HEK293 (cell line): Measurements from ENCODE around the gene FAM149B1.

Experiments
- CTCF ChIA-PET: fragments of 350-600 bp; formaldehyde crosslinking; extraction: SDS; loops from one replicate; lab custom pipeline; 2021; ENCODE audit warnings: antibody characterized with exemption; lab: Yijun Ruan, JAX
- POLR2A ChIA-PET: fragments of 300-600 bp; formaldehyde crosslinking; extraction: SDS; loops from one replicate; lab custom pipeline; 2020; ENCODE audit warnings: antibody characterized with exemption, inconsistent platforms; lab: Yijun Ruan, JAX
- H3K27ac ChIP-seq: fragments of 200-500 bp; sonication (Bioruptor generic); 2 replicates; pipeline ENCODE4 v1.5.1; 2014; ENCODE audit warnings: low read depth, low read length, control low read depth, inconsistent platforms; ENCODE audit errors: extremely low read depth
- H3K36me3 ChIP-seq, 2 experiments: fragments of 200-500 bp in 1 of 2; sonication (Bioruptor generic) in 1 of 2; 1 replicate in 1 of 2; 2 replicates in 1 of 2; pipeline ENCODE4 v1.5.1; 2014 to 2017; ENCODE audit warnings: inconsistent platforms in 2 of 2, low read length in 2 of 2; ENCODE audit not compliant: control insufficient read depth in 2 of 2, insufficient read depth in 1 of 2
- H3K4me1 ChIP-seq: fragments of 200-500 bp; sonication (Bioruptor generic); 2 replicates; pipeline ENCODE4 v1.5.1; 2014; ENCODE audit warnings: mild to moderate bottlenecking, low read length, inconsistent platforms; ENCODE audit not compliant: control insufficient read depth, insufficient read depth
- H3K4me3 ChIP-seq: 2 replicates; pipeline ENCODE4 v1.5.1; 2011; ENCODE audit warnings: low read depth, mild to moderate bottlenecking, control low read depth, low read length, moderate library complexity
- H3K9me3 ChIP-seq: fragments of 200-500 bp; sonication (Bioruptor generic); 2 replicates; pipeline ENCODE4 v1.5.1; 2014; ENCODE audit warnings: low read depth, low read length, inconsistent platforms; ENCODE audit not compliant: control insufficient read depth, insufficient read depth
- EGR2 ChIP-seq: fragments of 450-650 bp; formaldehyde crosslinking; IDR thresholded peaks from 2 replicates; pipeline ENCODE4 v1.5.1; 2016; ENCODE audit warnings: low read depth, missing biosample characterization, missing genetic modification characterization
- GLIS1 ChIP-seq: fragments of 450-650 bp; formaldehyde crosslinking; IDR thresholded peaks from 2 replicates; pipeline ENCODE4 v1.5.1; 2016; ENCODE audit warnings: missing biosample characterization, missing genetic modification characterization
- HOXC10 ChIP-seq: sonication (generic); formaldehyde crosslinking; IDR thresholded peaks from 2 replicates; pipeline ENCODE4 v1.8.1; 2023; ENCODE audit warnings: mild to moderate bottlenecking, missing genetic modification reagents
- INSM2 ChIP-seq: fragments of 450-650 bp; formaldehyde crosslinking; IDR thresholded peaks from 2 replicates; pipeline ENCODE4 v1.5.1; 2016; ENCODE audit warnings: missing biosample characterization, missing genetic modification characterization
- KLF9 ChIP-seq: fragments of 450-650 bp; formaldehyde crosslinking; IDR thresholded peaks from 2 replicates; pipeline ENCODE4 v1.5.1; 2016; ENCODE audit warnings: missing biosample characterization, missing genetic modification characterization, low read depth
- OSR2 ChIP-seq: fragments of 450-650 bp; formaldehyde crosslinking; IDR thresholded peaks from 2 replicates; pipeline ENCODE4 v1.5.1; 2016; ENCODE audit warnings: missing biosample characterization, missing genetic modification characterization
- PRDM1 ChIP-seq: fragments of 450-650 bp; formaldehyde crosslinking; IDR thresholded peaks from 2 replicates; pipeline ENCODE4; 2016; ENCODE audit warnings: missing biosample characterization, missing genetic modification characterization
- PRDM10 ChIP-seq: fragments of 450-650 bp; formaldehyde crosslinking; IDR thresholded peaks from 2 replicates; pipeline ENCODE4 v1.5.1; 2016; ENCODE audit warnings: missing biosample characterization, missing genetic modification characterization
- SCRT1 ChIP-seq: fragments of 450-650 bp; formaldehyde crosslinking; IDR thresholded peaks from 2 replicates; pipeline ENCODE4 v1.5.1; 2016; ENCODE audit warnings: missing biosample characterization, missing genetic modification characterization, borderline replicate concordance
- ZBTB26 ChIP-seq: fragments of 450-650 bp; formaldehyde crosslinking; optimal IDR thresholded peaks from 2 replicates; pipeline ENCODE3; 2016; ENCODE audit warnings: missing biosample characterization, mild to moderate bottlenecking, missing genetic modification characterization
- ZBTB6 ChIP-seq: fragments of 450-650 bp; formaldehyde crosslinking; IDR thresholded peaks from 2 replicates; pipeline ENCODE4 v1.5.1; 2017; ENCODE audit warnings: missing biosample characterization, missing genetic modification characterization
- ZBTB8A ChIP-seq: fragments of 450-650 bp; formaldehyde crosslinking; IDR thresholded peaks from 2 replicates; pipeline ENCODE4 v1.5.1; 2016; ENCODE audit warnings: missing biosample characterization, missing genetic modification characterization
- ZFP37 ChIP-seq: fragments of 450-650 bp; formaldehyde crosslinking; IDR thresholded peaks from 2 replicates; pipeline ENCODE4 v1.5.1; 2016; ENCODE audit warnings: missing biosample characterization, missing genetic modification characterization
- ZNF10 ChIP-seq: fragments of 450-650 bp; formaldehyde crosslinking; IDR thresholded peaks from 2 replicates; pipeline ENCODE4 v1.5.1; 2017; ENCODE audit warnings: missing biosample characterization, missing genetic modification characterization
- ZNF23 ChIP-seq: fragments of 450-650 bp; formaldehyde crosslinking; IDR thresholded peaks from 2 replicates; pipeline ENCODE4 v1.5.1; 2016; ENCODE audit warnings: missing biosample characterization, missing genetic modification characterization, borderline replicate concordance
- ZNF639 ChIP-seq: fragments of 450-650 bp; formaldehyde crosslinking; IDR thresholded peaks from 2 replicates; pipeline ENCODE4 v1.5.1; 2016; ENCODE audit warnings: missing biosample characterization, missing genetic modification characterization
- ZNF830 ChIP-seq: fragments of 450-650 bp; IDR thresholded peaks from 2 replicates; pipeline ENCODE4 v1.5.0; 2018; ENCODE audit warnings: missing biosample characterization, missing genetic modification characterization, low read depth, mild to moderate bottlenecking, moderate library complexity

FAM149B1 gene

GRCh38 chr10:73167783-73168464 is at the start of gene FAM149B1, which contains the start of gene ECD (continued):
- TF ChIP-seq ZBTB26 (tag by site-specific recombination) (peak; percentile 27), ZNF23 (tag by site-specific recombination) (no peak), ZNF830 (tag by site-specific recombination) (no peak), ZNF639 (peak; percentile 63; the same call in 1 of the 2 replicates), KLF9 (tag by site-specific recombination) (peak; percentile 42; the same call in 1 of the 2 replicates), ZBTB8A (tag by site-specific recombination) (0 out of 2 replicates have a peak, but pooled peaks have one; percentile 26), ZBTB6 (tag by site-specific recombination) (peak; percentile 31; the same call in 1 of the 2 replicates), INSM2 (tag by site-specific recombination) (no peak), PRDM10 (tag by site-specific recombination) (peak; percentile 36; the same call in 1 of the 2 replicates), OSR2 (tag by site-specific recombination) (no peak), GLIS1 (tag by site-specific recombination) (peak; percentile 87), EGR2 (tag by site-specific recombination) (peak; percentile 84), ZFP37 (tag by site-specific recombination) (0 out of 2 replicates have a peak, but pooled peaks have one; percentile 37)
- TF ChIP-seq, all 188 proteins: peak for 44

GRCh38 chr10:73119457-73119856 is 48.5 kb upstream of the FAM149B1 start:
- Histone ChIP-seq H3K27ac (no peak overlapping the region), H3K4me3 (no peak overlapping the region), H3K36me3 (peaks cover 10 to 23% of the 10 kb centered on the region in 2 experiments; a peak in 2 of 3 replicates), H3K4me1 (no peaks in the 10 kb centered on the region), H3K9me3 (no peaks in the 10 kb centered on the region)
- ChIA-PET CTCF (no interaction called here), POLR2A (no interaction called here)
- TF ChIP-seq GLIS1 (tag by site-specific recombination) (no peak), SCRT1 (tag by site-specific recombination) (no peak), ZNF10 (tag by site-specific recombination) (no peak), PRDM1 (tag by site-specific recombination) (no peak), HOXC10 (no peak)
